ENCODE data around the gene SMAD4.
"Not testable (repeated sequence)": the region's sequence is repeated elsewhere in the genome, so short reads cannot be mapped to it uniquely, and the experiment has no call there.

GRCh38 chr18:51092967-51093366, 63.0 kb downstream of the SMAD4 start:
- TF ChIP-seq CTCF (IDR thresholded peaks at IDR 0.05); EZH2 (IDR thresholded peaks at IDR 0.05; ENCODE audit: borderline replicate concordance, insufficient read depth, low read depth, low read length, poor library complexity, severe bottlenecking): not testable (repeated sequence)
